Erythroblast (primary cell): ENCODE results near the gene PRKG1.

Source experiments
- GATA1 ChIP-seq: IDR thresholded peaks from 2 replicates; pipeline ENCODE4 v1.6.1; 2011; ENCODE audit warnings: low read depth, mild to moderate bottlenecking, control low read depth, low read length, moderate library complexity
- POLR2A ChIP-seq: IDR thresholded peaks from 2 replicates; pipeline ENCODE4 v1.6.1; 2011; ENCODE audit warnings: mild to moderate bottlenecking, low read length

GRCh38 chr10:51770709-51771108 is 696.4 kb downstream of the PRKG1 start:
- TF ChIP-seq POLR2A = no peak
- TF ChIP-seq GATA1 = no peak
